ENCODE data around the gene BAAT. TPM values are rescaled to one million over a fixed set of nuclear protein-coding genes. Genes with fewer than 3 reads are reported as not detected.
"Not testable (repeated sequence)": the region's sequence is repeated elsewhere in the genome, so short reads cannot be mapped to it uniquely, and the experiment has no call there.

BAAT gene
- total RNA-seq, 1 donor from 2014 or later = 0.07 TPM

- intact Hi-C loops (cut with micrococcal nuclease) = no loop called here
These were observed 18.6 kb downstream of the BAAT start for GRCh38 chr9:101366038-101366756.

- intact Hi-C loops (cut with micrococcal nuclease) = no loop called here
These were observed 19.6 kb downstream of the BAAT start for GRCh38 chr9:101365181-101365580.

GRCh38 chr9:101362450-101362849 is 22.4 kb downstream of the BAAT start:
- intact Hi-C loops (cut with micrococcal nuclease) = no loop called here

GRCh38 chr9:101360647-101361046 is 24.2 kb downstream of the BAAT start:
- intact Hi-C loops (cut with micrococcal nuclease) = no loop called here

GRCh38 chr9:101359679-101360078 is 25.1 kb downstream of the BAAT start:
- intact Hi-C loops (cut with micrococcal nuclease) = no loop called here

- intact Hi-C loops (cut with micrococcal nuclease) = no loop called here
These were observed 28.2 kb downstream of the BAAT start for GRCh38 chr9:101356619-101357018.

GRCh38 chr9:101354765-101355708 is 29.8 kb downstream of the BAAT start:
- intact Hi-C loops (cut with micrococcal nuclease) = no loop called here

GRCh38 chr9:101354143-101354764 is 30.6 kb downstream of the BAAT start:
- intact Hi-C loops (cut with micrococcal nuclease) = no loop called here

GRCh38 chr9:101353683-101354082 is 31.1 kb downstream of the BAAT start:
- intact Hi-C loops (cut with micrococcal nuclease) = no loop called here

GRCh38 chr9:101352892-101353463 is 31.8 kb downstream of the BAAT start:
- intact Hi-C loops (cut with micrococcal nuclease) = no loop called here

GRCh38 chr9:101350285-101350684 is 34.5 kb downstream of the BAAT start:
- intact Hi-C loops (cut with micrococcal nuclease) = no loop called here

- intact Hi-C loops (cut with micrococcal nuclease) = no loop called here
These were observed 42.2 kb downstream of the BAAT start for GRCh38 chr9:101342595-101342994.

GRCh38 chr9:101341958-101342357 is 42.8 kb downstream of the BAAT start:
- intact Hi-C loops (cut with micrococcal nuclease) = no loop called here

- intact Hi-C loops (cut with micrococcal nuclease) = no loop called here
These were observed 47.6 kb downstream of the BAAT start for GRCh38 chr9:101337237-101337636.

GRCh38 chr9:101336091-101336490 is 48.7 kb downstream of the BAAT start:
- intact Hi-C loops (cut with micrococcal nuclease) = no loop called here

GRCh38 chr9:101333926-101334702 is 50.7 kb downstream of the BAAT start:
- intact Hi-C loops (cut with micrococcal nuclease) = no loop called here

GRCh38 chr9:101333490-101333889 is 51.3 kb downstream of the BAAT start:
- intact Hi-C loops (cut with micrococcal nuclease) = no loop called here

- intact Hi-C loops (cut with micrococcal nuclease) = no loop called here
These were observed 52.4 kb downstream of the BAAT start for GRCh38 chr9:101332362-101332761.

GRCh38 chr9:101327422-101327909 is 57.3 kb downstream of the BAAT start:
- intact Hi-C loops (cut with micrococcal nuclease) = not testable (repeated sequence)

GRCh38 chr9:101326501-101326900 is 58.3 kb downstream of the BAAT start:
- intact Hi-C loops (cut with micrococcal nuclease) = no loop called here

- intact Hi-C loops (cut with micrococcal nuclease) = no loop called here
These were observed 58.8 kb downstream of the BAAT start for GRCh38 chr9:101326035-101326434.
